CD8-positive, alpha-beta memory T cell (primary cell): ENCODE measurements around the gene GPR146. TPM values are rescaled to one million over a fixed set of nuclear protein-coding genes. Genes with fewer than 3 reads are reported as not detected.

Experiments
- CTCF ChIA-PET: fragments of 350-600 bp; sonication (Branson Sonifier 250); formaldehyde crosslinking; loops from one replicate; lab custom pipeline; 2021; ENCODE audit warnings: antibody characterized with exemption; lab: Charles Lee
- POLR2A ChIA-PET: fragments of 350-600 bp; sonication (Branson Sonifier 250); formaldehyde crosslinking; loops from one replicate; lab custom pipeline; 2021; ENCODE audit warnings: antibody characterized with exemption; lab: Charles Lee
- DNase-seq, 5 donors: peaks; one replicate each; pipeline versions ENCODE4 v3.0.0 to v3.0.0-alpha.2; 2020 to 2022; ENCODE audit warnings: mixed read lengths in 1 of 5
- H3K27ac ChIP-seq: one replicate; pipeline ENCODE4 v1.7.0; 2013; ENCODE audit warnings: low read depth, mild to moderate bottlenecking, low read length, moderate library complexity
- H3K27me3 ChIP-seq: 2 replicates; pipeline ENCODE4 v1.7.0; 2013; ENCODE audit warnings: low read length, mild to moderate bottlenecking; ENCODE audit not compliant: insufficient read depth, poor library complexity, severe bottlenecking
- H3K36me3 ChIP-seq: 2 replicates; pipeline ENCODE4 v1.7.0; 2013; ENCODE audit warnings: mild to moderate bottlenecking, low read length, moderate library complexity; ENCODE audit not compliant: insufficient read depth
- H3K4me1 ChIP-seq: 2 replicates; pipeline ENCODE4 v1.7.0; 2013; ENCODE audit warnings: mild to moderate bottlenecking, low read length, moderate library complexity; ENCODE audit not compliant: insufficient read depth
- H3K4me3 ChIP-seq: 2 replicates; pipeline ENCODE4 v1.7.0; 2013; ENCODE audit warnings: mild to moderate bottlenecking, low read length
- H3K9me3 ChIP-seq: 2 replicates; pipeline ENCODE4 v1.7.0; 2013; ENCODE audit warnings: mild to moderate bottlenecking, low read length
- H3K27ac Mint-ChIP-seq, 8 donors: one replicate each; pipeline ENCODE4 v1.8.0; 2020 to 2021; ENCODE audit warnings: mixed read lengths in 8 of 8, mild to moderate bottlenecking in 6 of 8, inconsistent platforms in 3 of 8, moderate library complexity in 3 of 8
- H3K27me3 Mint-ChIP-seq, 2 donors: one replicate each; pipeline ENCODE4 v1.8.0; 2020 to 2021; ENCODE audit warnings: mixed read lengths in 2 of 2, mild to moderate bottlenecking in 1 of 2, moderate library complexity in 1 of 2
- H3K36me3 Mint-ChIP-seq, 3 donors: one replicate each; pipeline ENCODE4 v1.8.0; 2020 to 2021; ENCODE audit warnings: mixed read lengths in 3 of 3, inconsistent platforms in 1 of 3, mild to moderate bottlenecking in 1 of 3
- H3K4me1 Mint-ChIP-seq, 3 donors: one replicate each; pipeline ENCODE4 v1.8.0; 2020 to 2021; ENCODE audit warnings: mixed read lengths in 3 of 3, inconsistent platforms in 1 of 3, mild to moderate bottlenecking in 1 of 3
- H3K4me3 Mint-ChIP-seq, 7 donors: one replicate each; pipeline ENCODE4 v1.8.0; 2020 to 2021; ENCODE audit warnings: mixed read lengths in 7 of 7, mild to moderate bottlenecking in 6 of 7, moderate library complexity in 4 of 7, inconsistent platforms in 2 of 7
- H3K9me3 Mint-ChIP-seq, 5 donors: one replicate each; pipeline ENCODE4 v1.8.0; 2020 to 2022; ENCODE audit warnings: mixed read lengths in 5 of 5, mild to moderate bottlenecking in 3 of 5, moderate library complexity in 2 of 5, inconsistent platforms in 1 of 5
- polyA plus RNA-seq: library from polyadenylated mRNA; unstranded; fragments of 300-500 nt; fragmentation: Illumina TruSeq; gene quantifications from one replicate; pipeline ENCODE4 v1.2.3, GENCODE V29; 2021
- total RNA-seq, 2 experiments: library from RNA; stranded (reverse); gene quantifications; one replicate each; pipeline ENCODE4 v1.2.3, GENCODE V29; 2021

GPR146 gene
- total and polyA plus RNA-seq, 3 experiments from 2014 or later = 0.55 to 1.2 (median 0.70) TPM

GRCh38 chr7:1052031-1052818, 7.9 kb downstream of the GPR146 start:
- Histone ChIP-seq H3K36me3 (no peaks in the 10 kb centered on the region), H3K4me3 (no peak overlapping the region), H3K27ac (no peak overlapping the region), H3K9me3 (no peaks in the 10 kb centered on the region), H3K27me3 (no peaks in the 10 kb centered on the region), H3K4me1 (peaks cover 41% of the 10 kb centered on the region)
- DNase-seq = no peak
- CTCF ChIA-PET = interaction anchor here (2.7 to 4.4 kb wide), 2 partner anchors 13 to 59 kb away, joined by 15 to 17 read pairs; no protein-coding TSS in a partner anchor
- POLR2A ChIA-PET = interaction anchor here (0.6 kb wide), 1 partner anchor 12 kb away, joined by 3 read pairs; no protein-coding TSS in a partner anchor
- no peaks in the 10 kb centered on the region for H3K36me3 Mint-ChIP-seq
- no peaks in the 10 kb centered on the region for H3K9me3 Mint-ChIP-seq
- no peaks in the 10 kb centered on the region for H3K27me3 Mint-ChIP-seq
- H3K27ac Mint-ChIP-seq = no peak overlapping the region
- no peak overlapping the region for H3K4me3 Mint-ChIP-seq
- H3K4me1 Mint-ChIP-seq = peaks cover 8 to 29% (median 20%) of the 10 kb centered on the region in 3 donors

- DNase-seq = no peak
- Histone ChIP-seq H3K27me3 (no peaks in the 10 kb centered on the region), H3K4me1 (peaks cover 33% of the 10 kb centered on the region), H3K27ac (no peak overlapping the region), H3K36me3 (no peaks in the 10 kb centered on the region), H3K4me3 (no peak overlapping the region), H3K9me3 (no peaks in the 10 kb centered on the region)
- Mint-ChIP-seq H3K27me3 (no peaks in the 10 kb centered on the region), H3K4me1 (peaks cover 7 to 21% (median 13%) of the 10 kb centered on the region in 3 donors), H3K9me3 (no peaks in the 10 kb centered on the region), H3K36me3 (peaks cover 0 to 2% (median 0%) of the 10 kb centered on the region in 3 donors), H3K27ac (no peak overlapping the region), H3K4me3 (no peak overlapping the region)
- ChIA-PET POLR2A (no interaction called here), CTCF (interaction anchor here (2.0 to 4.4 kb wide), 2 partner anchors 8 to 12 kb away, joined by 5 to 17 read pairs; partner anchors contain the start of gene GPR146)
Measured at GRCh38 chr7:1053002-1053411, 8.7 kb downstream of the GPR146 start.

GRCh38 chr7:1053816-1054370, 9.5 kb downstream of the GPR146 start:
- Histone ChIP-seq H3K27ac (no peak overlapping the region), H3K9me3 (no peaks in the 10 kb centered on the region), H3K4me1 (peaks cover 24% of the 10 kb centered on the region), H3K4me3 (no peak overlapping the region), H3K36me3 (no peaks in the 10 kb centered on the region), H3K27me3 (no peaks in the 10 kb centered on the region)
- DNase-seq = no peak
- Mint-ChIP-seq H3K9me3 (no peaks in the 10 kb centered on the region), H3K27ac (no peak overlapping the region), H3K4me3 (no peak overlapping the region), H3K36me3 (peaks cover 0 to 2% (median 0%) of the 10 kb centered on the region in 3 donors), H3K27me3 (no peaks in the 10 kb centered on the region), H3K4me1 (peaks cover 4 to 13% (median 12%) of the 10 kb centered on the region in 3 donors)
- CTCF ChIA-PET = interaction anchor here (1.0 to 4.4 kb wide), 3 partner anchors 9 to 61 kb away, joined by 3 to 17 read pairs (median 5); partner anchors contain the start of gene GPR146
- POLR2A ChIA-PET = no interaction called here

GRCh38 chr7:1054438-1054837, 10.1 kb downstream of the GPR146 start:
- Histone ChIP-seq H3K27me3 (no peaks in the 10 kb centered on the region), H3K9me3 (no peaks in the 10 kb centered on the region), H3K4me3 (no peak overlapping the region), H3K4me1 (peaks cover 19% of the 10 kb centered on the region), H3K36me3 (no peaks in the 10 kb centered on the region), H3K27ac (no peak overlapping the region)
- Mint-ChIP-seq H3K4me1 (peaks cover 0 to 7% (median 7%) of the 10 kb centered on the region in 3 donors), H3K9me3 (no peaks in the 10 kb centered on the region), H3K4me3 (no peak overlapping the region), H3K27me3 (no peaks in the 10 kb centered on the region), H3K27ac (no peak overlapping the region), H3K36me3 (peaks cover 0 to 2% (median 0%) of the 10 kb centered on the region in 3 donors)
- POLR2A ChIA-PET = no interaction called here
- CTCF ChIA-PET = interaction anchor here (1.0 to 2.0 kb wide), 2 partner anchors 10 to 62 kb away, joined by 3 to 5 read pairs; partner anchors contain the start of gene GPR146
- no peak for DNase-seq

- Histone ChIP-seq H3K4me3 (peak overlapping the region; percentile 51), H3K4me1 (peaks cover 14% of the 10 kb centered on the region), H3K27me3 (no peaks in the 10 kb centered on the region), H3K9me3 (no peaks in the 10 kb centered on the region), H3K27ac (no peak overlapping the region), H3K36me3 (no peaks in the 10 kb centered on the region)
- no peaks in the 10 kb centered on the region for H3K27me3 Mint-ChIP-seq
- no peak overlapping the region for H3K27ac Mint-ChIP-seq
- CTCF ChIA-PET = interaction anchor here (0.9 to 1.2 kb wide), 2 partner anchors 10 to 62 kb away, joined by 3 to 5 read pairs; partner anchors contain the start of gene GPR146
- peaks cover 0 to 4% (median 4%) of the 10 kb centered on the region in 3 donors for H3K4me1 Mint-ChIP-seq
- no peaks in the 10 kb centered on the region for H3K9me3 Mint-ChIP-seq
- POLR2A ChIA-PET = no interaction called here
- peaks cover 0 to 2% (median 0%) of the 10 kb centered on the region in 3 donors for H3K36me3 Mint-ChIP-seq
- DNase-seq = peak in 1 of 5 donors; percentile 52
- H3K4me3 Mint-ChIP-seq = peak overlapping the region in 1 of 7 donors; percentile 1
Measured at GRCh38 chr7:1054861-1055450, 10.6 kb downstream of the GPR146 start.

GRCh38 chr7:1055491-1055955, 11.2 kb downstream of the GPR146 start:
- CTCF ChIA-PET = interaction anchor here (0.9 to 1.2 kb wide), 3 partner anchors 11 to 62 kb away, joined by 3 to 5 read pairs (median 4); partner anchors contain the start of gene GPR146
- Histone ChIP-seq H3K36me3 (no peaks in the 10 kb centered on the region), H3K27ac (no peak overlapping the region), H3K4me1 (peaks cover 14% of the 10 kb centered on the region), H3K27me3 (no peaks in the 10 kb centered on the region), H3K4me3 (peak overlapping the region; percentile 51), H3K9me3 (no peaks in the 10 kb centered on the region)
- POLR2A ChIA-PET = no interaction called here
- Mint-ChIP-seq H3K27ac (no peak overlapping the region), H3K4me3 (no peak overlapping the region), H3K27me3 (no peaks in the 10 kb centered on the region), H3K9me3 (no peaks in the 10 kb centered on the region), H3K4me1 (peaks cover 0 to 4% (median 4%) of the 10 kb centered on the region in 3 donors), H3K36me3 (peaks cover 0 to 2% (median 0%) of the 10 kb centered on the region in 3 donors)
- no peak for DNase-seq

- no peaks in the 10 kb centered on the region for H3K36me3 ChIP-seq
- Mint-ChIP-seq H3K36me3 (peaks cover 0 to 2% (median 0%) of the 10 kb centered on the region in 3 donors), H3K27ac (no peak overlapping the region), H3K4me3 (no peak overlapping the region), H3K27me3 (no peaks in the 10 kb centered on the region), H3K4me1 (peaks cover 0 to 4% (median 4%) of the 10 kb centered on the region in 3 donors), H3K9me3 (no peaks in the 10 kb centered on the region)
- no peaks in the 10 kb centered on the region for H3K9me3 ChIP-seq
- H3K4me3 ChIP-seq = no peak overlapping the region
- H3K4me1 ChIP-seq = peaks cover 14% of the 10 kb centered on the region
- ChIA-PET POLR2A (no interaction called here), CTCF (interaction anchor here (0.9 to 1.2 kb wide), 2 partner anchors 11 to 62 kb away, joined by 4 to 5 read pairs; partner anchors contain the start of gene GPR146)
- no peak for DNase-seq
- no peak overlapping the region for H3K27ac ChIP-seq
- H3K27me3 ChIP-seq = no peaks in the 10 kb centered on the region
Measured at GRCh38 chr7:1055956-1056784, 11.8 kb downstream of the GPR146 start.
